CD4-positive, alpha-beta T cell treated with Interleukin-6 for 4 hours (primary cell): ENCODE measurements around the gene KIF13A.
"Not testable (repeated sequence)": the region's sequence is repeated elsewhere in the genome, so short reads cannot be mapped to it uniquely, and the experiment has no call there.

Experiments used
- DNase-seq: peaks from one replicate; pipeline ENCODE4 v3.0.0-alpha.2; 2020; ENCODE audit warnings: mixed read lengths

The KIF13A gene

DNA sequence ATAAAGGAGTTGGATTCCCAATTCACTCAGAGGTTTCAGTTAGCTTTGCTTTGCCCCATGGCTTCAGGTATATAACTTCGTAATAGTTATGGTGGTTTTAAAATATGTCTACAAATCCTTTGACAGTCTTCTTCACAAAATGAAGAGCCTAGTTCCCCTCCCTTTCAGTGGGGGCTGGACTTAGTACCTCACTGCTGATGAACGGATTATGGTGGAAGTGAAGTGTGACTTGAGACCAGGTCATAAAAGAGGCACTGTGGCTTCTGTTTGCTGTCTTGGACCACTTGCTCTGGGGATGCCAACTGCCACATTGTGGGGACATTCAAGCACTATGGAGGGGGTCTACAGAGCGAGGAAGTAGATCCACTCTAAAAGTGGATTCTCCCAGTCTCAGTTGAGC, 233.2 kb downstream of the KIF13A start:
- no peak for DNase-seq

DNA sequence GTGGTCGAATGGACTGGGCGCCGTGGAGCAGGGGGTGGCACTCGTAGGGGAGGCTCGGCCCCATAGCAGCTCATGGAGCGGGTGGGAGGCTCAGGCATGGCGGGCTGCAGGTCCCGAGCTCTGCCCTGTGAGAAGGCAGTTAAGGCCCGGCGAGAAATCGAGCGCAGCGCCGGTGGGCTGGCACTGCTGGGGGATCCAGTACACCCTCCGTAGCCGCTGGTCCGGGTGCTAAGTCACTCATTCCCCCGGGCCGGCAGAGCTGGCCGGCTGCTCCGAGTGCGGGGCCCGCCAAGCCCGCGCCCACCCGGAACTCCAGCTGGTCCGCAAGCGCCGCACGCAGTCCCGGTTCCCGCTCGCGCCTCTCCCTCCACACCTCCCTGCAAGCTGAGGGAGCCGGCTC, 242.1 kb downstream of the KIF13A start:
- DNase-seq, result not testable (repeated sequence)

DNA sequence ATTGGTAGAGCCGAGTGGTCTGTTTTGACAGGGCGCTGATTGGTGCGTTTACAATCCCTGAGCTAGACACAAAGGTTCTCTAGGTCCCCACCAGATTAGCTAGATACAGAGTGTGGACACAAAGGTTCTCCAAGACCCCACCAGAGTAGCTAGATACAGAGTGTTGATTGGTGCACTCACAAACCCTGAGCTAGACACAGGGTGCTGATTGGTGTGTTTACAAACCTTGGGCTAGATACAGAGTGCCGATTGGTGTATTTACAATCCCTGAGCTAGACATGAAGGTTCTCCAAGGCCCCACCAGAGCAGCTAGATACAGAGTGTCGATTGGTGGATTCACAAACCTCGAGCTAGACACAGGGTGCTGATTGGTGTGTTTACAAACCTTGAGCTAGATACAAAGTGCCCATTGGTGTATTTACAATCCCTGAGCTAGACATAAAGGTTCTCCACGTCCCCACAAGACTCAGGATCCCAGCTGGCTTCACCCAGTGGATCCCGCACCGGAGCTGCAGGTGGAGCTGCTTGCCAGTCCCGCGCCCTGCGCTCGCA, 242.6 kb downstream of the KIF13A start:
- DNase-seq, result not testable (repeated sequence)

GRCh38 chr6:17744019-17744756, 243.2 kb downstream of the KIF13A start:
- no peak for DNase-seq

GRCh38 chr6:17741507-17741906, 245.9 kb downstream of the KIF13A start:
- no peak for DNase-seq

DNA sequence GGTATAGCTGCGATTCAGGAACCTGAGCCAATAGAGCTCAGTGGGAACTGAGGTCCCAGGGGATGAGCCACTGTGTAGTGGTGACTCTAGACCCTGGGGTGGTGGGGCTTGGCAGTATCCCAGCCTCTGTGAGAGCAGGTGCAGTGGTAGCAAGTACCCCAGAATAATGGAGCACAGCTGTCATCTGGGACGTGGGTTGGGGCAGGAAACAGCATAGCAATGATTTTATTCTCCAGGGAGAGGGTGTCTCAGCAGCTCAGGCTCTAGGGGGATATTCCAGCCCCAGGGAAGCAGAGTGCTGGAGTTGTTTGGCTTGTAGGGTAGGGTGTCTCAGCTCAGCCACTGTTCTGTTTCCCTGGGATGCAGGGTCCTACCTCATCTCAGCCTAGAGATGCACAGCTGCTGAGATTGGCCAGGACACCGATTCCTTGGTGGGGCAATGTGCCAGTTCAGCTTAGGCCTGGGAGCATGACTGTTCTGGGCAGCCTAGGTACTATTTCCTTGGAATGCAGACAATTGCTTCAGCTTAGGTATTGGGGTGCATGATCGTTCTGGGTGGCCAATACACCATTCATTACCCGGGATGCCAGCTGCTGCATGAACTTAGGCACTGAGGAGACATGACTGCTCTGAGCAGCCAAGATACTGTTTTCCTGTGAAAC, 246.7 kb downstream of the KIF13A start:
- no peak for DNase-seq

DNA sequence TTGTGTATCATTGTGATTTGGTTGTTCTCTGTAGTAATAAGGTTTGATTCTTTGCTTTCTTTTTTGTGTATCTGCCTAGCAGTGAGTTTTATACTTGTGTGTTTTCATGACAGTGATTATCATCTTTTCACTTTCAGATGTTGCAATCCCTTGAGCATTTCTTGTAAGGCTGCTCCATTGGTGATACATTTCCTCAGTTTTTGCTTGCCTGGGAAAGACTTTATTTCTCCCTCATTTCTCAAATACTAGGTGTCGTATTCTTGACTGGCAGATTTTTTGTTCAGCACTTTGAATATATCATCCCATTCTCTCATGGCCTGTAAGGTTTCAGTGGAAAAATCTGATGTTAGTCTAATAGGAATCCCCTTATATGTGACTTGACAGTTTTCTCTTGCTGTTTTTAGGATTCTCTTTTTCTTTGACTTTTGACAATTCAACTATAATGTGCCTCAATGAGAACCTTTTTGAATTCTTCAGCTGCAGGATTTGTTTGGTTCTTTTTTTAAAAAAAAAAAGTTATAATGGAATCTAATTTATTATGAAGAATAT, 249.7 kb downstream of the KIF13A start:
- DNase-seq, result no peak

GRCh38 chr6:17735311-17735710, 252.1 kb downstream of the KIF13A start:
- DNase-seq, result not testable (repeated sequence)

- DNase-seq, result no peak
Observed at GRCh38 chr6:17730078-17730704, 257.2 kb downstream of the KIF13A start.

GRCh38 chr6:17729223-17730077, 258.0 kb downstream of the KIF13A start:
- no peak for DNase-seq

DNA sequence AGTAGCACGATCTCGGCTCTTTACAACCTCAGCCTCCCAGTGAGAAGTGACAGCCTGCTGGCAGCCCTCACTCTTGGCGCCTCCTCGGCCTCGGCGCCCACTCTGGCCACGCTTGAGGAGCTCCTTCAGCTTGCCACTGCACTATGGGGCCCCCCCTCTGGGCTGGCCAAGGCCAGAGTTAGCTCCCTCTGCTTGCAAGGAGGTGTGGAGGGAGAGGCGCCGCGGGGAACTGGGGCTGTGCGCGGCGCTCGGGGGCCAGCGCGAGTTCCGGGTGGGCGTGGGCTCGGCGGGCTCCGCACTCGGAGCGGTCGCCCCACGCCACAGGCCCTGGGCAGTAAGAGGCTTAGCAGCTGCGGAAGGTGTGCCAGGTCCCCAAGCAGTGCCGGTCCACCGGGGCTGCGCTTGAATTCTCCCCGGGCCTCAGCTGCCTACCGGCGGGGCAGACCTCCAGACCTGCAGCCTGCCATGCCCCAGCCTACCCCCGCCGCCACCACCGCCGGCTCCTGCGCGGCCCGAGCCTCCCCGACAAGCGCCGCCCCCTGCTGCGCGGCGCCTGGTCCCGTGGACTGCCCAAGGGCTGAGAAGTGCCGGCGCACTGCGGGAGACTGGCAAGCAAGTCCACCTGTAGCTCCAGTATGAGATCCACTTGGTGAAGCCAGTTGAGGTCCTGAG, 258.7 kb downstream of the KIF13A start:
- DNase-seq, result no peak

DNA sequence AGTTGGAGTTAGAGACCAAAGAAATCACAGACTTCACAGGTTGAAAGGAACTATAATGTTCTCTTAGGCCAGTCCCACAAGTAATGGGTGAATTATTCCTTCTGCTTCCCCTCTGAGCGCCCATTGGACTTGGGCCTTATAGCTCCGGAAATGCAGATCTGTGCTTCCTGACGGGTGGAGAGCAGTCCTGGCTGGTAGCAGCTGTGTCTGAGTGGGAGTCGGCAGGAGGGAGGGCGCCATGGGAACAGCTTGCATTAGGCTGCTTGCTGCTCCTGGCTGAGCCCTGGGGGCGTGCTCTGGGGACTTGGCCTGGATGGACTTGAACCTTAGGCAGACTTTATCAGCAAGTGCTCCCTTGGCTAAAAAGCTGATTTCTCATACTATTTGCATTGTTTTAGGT, 262.4 kb downstream of the KIF13A start:
- no peak for DNase-seq

GRCh38 chr6:17724341-17724740, 263.1 kb downstream of the KIF13A start:
- no peak for DNase-seq

DNA sequence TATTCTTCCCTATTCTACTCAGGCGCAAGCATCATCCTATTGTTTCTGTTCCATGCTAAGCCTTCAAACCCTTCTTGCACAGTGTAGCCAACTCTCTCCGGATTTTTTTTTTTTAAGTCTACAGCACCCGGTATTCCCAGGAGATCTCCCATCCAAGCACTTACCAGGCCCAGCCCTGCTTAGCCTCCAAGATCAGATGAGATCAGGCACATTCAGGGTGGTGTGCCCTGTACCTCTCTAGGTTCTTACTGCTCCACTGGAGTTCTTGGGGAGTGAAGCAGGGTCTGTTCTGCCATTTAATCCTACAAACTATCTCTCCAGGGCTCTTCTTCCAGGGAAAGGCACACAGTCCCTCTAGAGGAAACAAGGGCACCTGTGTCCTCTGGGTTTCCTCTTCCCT, 265.8 kb downstream of the KIF13A start:
- DNase-seq, result no peak

- DNase-seq, result no peak
Observed at GRCh38 chr6:17719323-17720041, 268.0 kb downstream of the KIF13A start.

- no peak for DNase-seq
Observed at GRCh38 chr6:17716221-17716620, 271.2 kb downstream of the KIF13A start.

DNA sequence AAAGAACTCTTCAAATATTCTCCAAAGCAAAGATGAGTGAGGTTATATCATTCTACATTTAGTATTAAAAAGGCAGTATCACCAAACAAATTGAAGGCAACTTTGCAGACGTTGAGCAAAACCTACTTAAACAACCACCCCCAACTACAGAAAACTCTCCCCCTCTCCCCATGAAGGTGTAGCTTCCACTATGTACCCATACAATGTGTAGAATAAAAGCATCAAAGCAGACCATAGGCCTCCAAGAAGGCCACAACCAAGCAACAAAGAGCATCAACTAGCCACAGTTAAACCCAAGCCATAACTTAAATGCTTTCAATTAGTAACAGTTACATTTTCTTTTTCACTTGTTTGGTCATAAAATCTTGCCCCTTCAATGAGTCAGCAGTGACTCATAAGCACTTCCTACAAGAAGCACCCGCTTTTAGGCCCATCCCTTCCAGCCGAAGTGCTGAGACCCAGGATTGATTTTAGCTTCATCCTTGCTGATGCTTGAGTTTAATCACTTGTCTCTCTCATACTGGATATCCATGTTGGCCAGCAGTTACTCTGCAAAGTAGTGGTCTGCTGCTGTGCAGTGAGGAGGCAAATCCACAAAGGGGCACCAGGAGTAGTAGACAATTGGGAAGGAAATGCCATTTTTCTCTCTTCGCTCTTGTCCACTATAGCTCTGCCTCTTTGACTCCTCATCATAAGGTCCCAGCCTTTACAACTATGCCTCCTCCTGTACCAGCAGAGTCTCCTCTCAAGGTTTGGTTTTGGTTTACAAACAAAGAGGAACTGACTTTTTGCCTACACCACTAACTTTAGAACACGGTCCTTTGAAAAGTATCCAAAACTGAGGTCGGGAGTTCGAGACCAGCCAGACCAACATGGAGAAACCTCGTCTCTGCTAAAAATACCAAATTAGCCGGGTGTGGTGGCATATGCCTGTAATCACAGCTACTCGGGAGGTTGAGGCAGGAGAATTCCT, 272.3 kb downstream of the KIF13A start:
- peak; percentile 42 for DNase-seq

DNA sequence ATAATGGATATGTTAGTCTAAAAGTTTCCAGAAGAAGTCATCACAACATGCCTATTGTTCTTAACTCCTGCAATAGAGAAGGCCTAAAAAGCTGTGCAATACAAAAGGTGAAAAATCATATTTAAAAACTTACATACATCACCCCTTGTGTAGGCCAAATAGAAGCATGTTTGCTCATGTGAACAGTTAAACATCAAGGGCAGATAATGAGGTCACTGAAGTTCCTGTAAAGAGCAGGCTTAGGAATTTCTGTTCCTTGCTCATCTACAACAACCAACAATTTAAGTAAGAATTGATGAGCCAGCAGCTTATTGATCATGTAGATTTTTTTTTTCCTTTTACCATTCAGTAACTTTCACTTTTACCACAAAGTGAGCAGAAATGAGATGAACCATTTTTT, 273.3 kb downstream of the KIF13A start:
- no peak for DNase-seq

DNA sequence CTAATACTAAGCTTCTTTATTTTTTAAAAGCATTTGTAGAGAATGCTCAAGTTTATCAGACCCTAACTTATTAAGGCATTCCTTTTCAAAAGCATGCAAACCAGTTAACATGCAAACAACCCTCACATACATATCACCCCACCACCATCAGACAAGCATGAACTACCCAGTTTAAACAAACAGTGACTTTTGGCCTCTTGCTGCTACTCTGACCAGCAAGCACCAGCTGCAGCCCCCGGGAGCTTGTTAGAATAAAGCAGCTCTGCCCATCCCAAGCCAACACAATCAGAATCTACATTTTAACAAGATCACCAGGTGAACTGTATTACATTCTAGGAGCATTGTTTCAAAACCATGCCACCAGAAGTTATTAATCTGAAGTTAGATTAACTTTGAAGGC, 274.9 kb downstream of the KIF13A start:
- DNase-seq, result no peak

DNA sequence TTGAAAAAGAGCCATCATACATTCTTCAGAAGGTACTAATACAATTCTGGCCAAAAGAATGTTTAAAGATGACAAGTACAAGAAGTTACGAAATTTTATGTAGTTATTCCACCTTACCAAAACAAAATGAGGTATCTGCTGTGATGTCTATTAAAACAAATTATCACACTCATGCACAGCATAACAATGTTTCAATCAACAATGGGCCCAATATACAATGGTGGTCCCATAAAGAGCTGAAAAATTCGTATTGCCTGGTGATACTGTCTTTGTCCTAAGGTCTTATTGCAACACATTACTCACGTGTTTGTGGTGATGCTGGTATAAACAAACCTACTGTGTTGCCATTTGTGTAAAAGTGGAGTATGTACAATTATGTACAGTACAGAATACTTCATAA, 277.1 kb downstream of the KIF13A start:
- no peak for DNase-seq
